ENCODE data around the gene CASP10. TPM values are rescaled to one million over a fixed set of nuclear protein-coding genes. Genes with fewer than 3 reads are reported as not detected.

Gene CASP10, protein sequence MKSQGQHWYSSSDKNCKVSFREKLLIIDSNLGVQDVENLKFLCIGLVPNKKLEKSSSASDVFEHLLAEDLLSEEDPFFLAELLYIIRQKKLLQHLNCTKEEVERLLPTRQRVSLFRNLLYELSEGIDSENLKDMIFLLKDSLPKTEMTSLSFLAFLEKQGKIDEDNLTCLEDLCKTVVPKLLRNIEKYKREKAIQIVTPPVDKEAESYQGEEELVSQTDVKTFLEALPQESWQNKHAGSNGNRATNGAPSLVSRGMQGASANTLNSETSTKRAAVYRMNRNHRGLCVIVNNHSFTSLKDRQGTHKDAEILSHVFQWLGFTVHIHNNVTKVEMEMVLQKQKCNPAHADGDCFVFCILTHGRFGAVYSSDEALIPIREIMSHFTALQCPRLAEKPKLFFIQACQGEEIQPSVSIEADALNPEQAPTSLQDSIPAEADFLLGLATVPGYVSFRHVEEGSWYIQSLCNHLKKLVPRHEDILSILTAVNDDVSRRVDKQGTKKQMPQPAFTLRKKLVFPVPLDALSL
- total RNA-seq (ENCODE audit: unreplicated experiment) = 38.6 TPM
- long read RNA-seq, full-length matches to known transcripts = 2 of 4 reads
- long read RNA-seq, partial matches to known transcripts = 0 of 4 reads
- long read RNA-seq, other reads (novel, unspliced or antisense) = 2 of 4 reads

GRCh38 chr2:201182650-201183364 is at the start of gene CASP10:
CASP10 (plus strand) TSS chr2:201183141; CDS start chr2:201185778, 2,637 bp downstream.
- Mint-ChIP-seq H3K27ac (ENCODE audit: unreplicated experiment) (peak within 1 kb of the TSS; percentile 95), H3K36me3 (ENCODE audit: low read depth, unreplicated experiment) (peaks cover 35% of the 10 kb centered on the region), H3K4me3 (ENCODE audit: unreplicated experiment) (peak within 1 kb of the TSS; percentile 94), H3K9me3 (ENCODE audit: unreplicated experiment) (no peaks in the 10 kb centered on the region), H3K4me1 (ENCODE audit: unreplicated experiment) (peaks cover 29% of the 10 kb centered on the region), H3K27me3 (ENCODE audit: unreplicated experiment) (peaks cover 2% of the 10 kb centered on the region)
- peak; percentile 31 for DNase-seq (ENCODE audit: low spot score)
- TF ChIP-seq, protein P1, sequence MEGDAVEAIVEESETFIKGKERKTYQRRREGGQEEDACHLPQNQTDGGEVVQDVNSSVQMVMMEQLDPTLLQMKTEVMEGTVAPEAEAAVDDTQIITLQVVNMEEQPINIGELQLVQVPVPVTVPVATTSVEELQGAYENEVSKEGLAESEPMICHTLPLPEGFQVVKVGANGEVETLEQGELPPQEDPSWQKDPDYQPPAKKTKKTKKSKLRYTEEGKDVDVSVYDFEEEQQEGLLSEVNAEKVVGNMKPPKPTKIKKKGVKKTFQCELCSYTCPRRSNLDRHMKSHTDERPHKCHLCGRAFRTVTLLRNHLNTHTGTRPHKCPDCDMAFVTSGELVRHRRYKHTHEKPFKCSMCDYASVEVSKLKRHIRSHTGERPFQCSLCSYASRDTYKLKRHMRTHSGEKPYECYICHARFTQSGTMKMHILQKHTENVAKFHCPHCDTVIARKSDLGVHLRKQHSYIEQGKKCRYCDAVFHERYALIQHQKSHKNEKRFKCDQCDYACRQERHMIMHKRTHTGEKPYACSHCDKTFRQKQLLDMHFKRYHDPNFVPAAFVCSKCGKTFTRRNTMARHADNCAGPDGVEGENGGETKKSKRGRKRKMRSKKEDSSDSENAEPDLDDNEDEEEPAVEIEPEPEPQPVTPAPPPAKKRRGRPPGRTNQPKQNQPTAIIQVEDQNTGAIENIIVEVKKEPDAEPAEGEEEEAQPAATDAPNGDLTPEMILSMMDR (IDR thresholded peaks at IDR 0.05; ENCODE audit: unreplicated experiment) = no peak

GRCh38 chr2:201135386-201135785 is 47.6 kb upstream of the CASP10 start:
- Mint-ChIP-seq H3K27me3 (ENCODE audit: unreplicated experiment) (peaks cover 15% of the 10 kb centered on the region), H3K36me3 (ENCODE audit: low read depth, unreplicated experiment) (peaks cover 71% of the 10 kb centered on the region), H3K4me1 (ENCODE audit: unreplicated experiment) (peaks cover 67% of the 10 kb centered on the region), H3K9me3 (ENCODE audit: unreplicated experiment) (no peaks in the 10 kb centered on the region), H3K27ac (ENCODE audit: unreplicated experiment) (no peak overlapping the region), H3K4me3 (ENCODE audit: unreplicated experiment) (peak overlapping the region; percentile 56)
- TF ChIP-seq, protein P1 (IDR thresholded peaks at IDR 0.05; ENCODE audit: unreplicated experiment) = no peak
- no peak for DNase-seq (ENCODE audit: low spot score)

- Mint-ChIP-seq H3K27ac (ENCODE audit: unreplicated experiment) (peak overlapping the region; percentile 92), H3K4me1 (ENCODE audit: unreplicated experiment) (peaks cover 54% of the 10 kb centered on the region), H3K27me3 (ENCODE audit: unreplicated experiment) (peaks cover 13% of the 10 kb centered on the region), H3K4me3 (ENCODE audit: unreplicated experiment) (peak overlapping the region; percentile 87), H3K9me3 (ENCODE audit: unreplicated experiment) (no peaks in the 10 kb centered on the region), H3K36me3 (ENCODE audit: low read depth, unreplicated experiment) (peaks cover 73% of the 10 kb centered on the region)
- TF ChIP-seq, protein P1 (IDR thresholded peaks at IDR 0.05; ENCODE audit: unreplicated experiment) = no peak
- DNase-seq (ENCODE audit: low spot score) = no peak
Measured at GRCh38 chr2:201136889-201137321, 46.0 kb upstream of the CASP10 start.

DNA sequence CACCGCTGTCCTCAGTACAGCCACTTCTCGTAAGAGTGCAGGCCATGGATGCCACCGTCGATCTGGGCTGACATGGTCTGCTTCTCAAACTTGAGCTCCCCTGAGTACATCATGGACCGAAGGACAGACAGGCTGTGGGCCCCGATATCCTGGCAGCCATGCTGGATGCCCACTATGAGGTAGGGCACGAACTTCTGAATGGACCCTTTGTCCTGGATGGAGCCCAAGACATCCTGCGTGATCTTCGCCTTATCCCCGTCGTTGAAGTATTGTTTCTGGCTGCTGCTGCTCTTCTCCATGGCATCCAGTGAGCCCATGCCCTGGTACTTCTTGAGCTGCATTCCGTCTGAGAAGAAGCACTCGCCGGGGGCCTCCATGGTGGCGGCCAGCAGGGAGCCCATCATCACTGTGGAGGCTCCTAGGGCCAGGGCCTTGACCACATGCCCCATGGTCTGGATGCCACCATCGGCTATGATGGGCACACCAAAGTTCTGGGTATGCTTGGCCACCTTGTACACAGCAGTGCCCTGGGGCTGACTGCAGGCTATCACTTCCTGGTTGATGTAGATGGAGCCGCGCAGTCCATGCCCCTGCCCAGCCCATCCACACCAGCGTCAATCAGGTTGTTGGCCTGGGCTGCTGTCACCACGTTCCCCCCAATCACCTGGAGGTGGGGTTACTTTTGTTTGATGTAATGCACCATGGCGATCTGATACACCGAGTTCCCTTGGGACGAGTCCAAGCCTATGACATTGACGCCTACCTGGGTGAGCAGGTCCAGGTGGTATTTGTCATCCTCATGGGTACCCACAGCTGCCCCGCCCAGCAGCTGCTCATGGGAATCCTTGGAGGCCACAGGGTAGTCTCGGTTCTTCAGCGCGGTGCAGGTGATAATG is 45.2 kb upstream of the CASP10 start:
- TF ChIP-seq, protein P1 (IDR thresholded peaks at IDR 0.05; ENCODE audit: unreplicated experiment) = no peak
- no peak for DNase-seq (ENCODE audit: low spot score)
- peaks cover 66% of the 10 kb centered on the region for H3K36me3 Mint-ChIP-seq (ENCODE audit: low read depth, unreplicated experiment)
- H3K4me1 Mint-ChIP-seq (ENCODE audit: unreplicated experiment) = peaks cover 46% of the 10 kb centered on the region
- H3K4me3 Mint-ChIP-seq (ENCODE audit: unreplicated experiment) = no peak overlapping the region
- no peaks in the 10 kb centered on the region for H3K9me3 Mint-ChIP-seq (ENCODE audit: unreplicated experiment)
- H3K27ac Mint-ChIP-seq (ENCODE audit: unreplicated experiment) = no peak overlapping the region
- H3K27me3 Mint-ChIP-seq (ENCODE audit: unreplicated experiment) = peaks cover 9% of the 10 kb centered on the region

All from endothelial cell (in vitro differentiated cells).